HG03103 (cell line): Measurements from ENCODE around the gene NTRK1.

Experiments
- ATAC-seq: cut with Tn5 transposase; IDR thresholded peaks from one replicate; pipeline ENCODE4 v1.9.1; 2021; ENCODE audit warnings: low read depth; ENCODE audit not compliant: unreplicated experiment

Gene NTRK1

GRCh38 chr1:156860628-156861423 lies at the start of gene NTRK1:
Gene NTRK1 (plus strand): TSS chr1:156860865. CDS start chr1:156860935, 70 bp downstream.
- ATAC-seq = no peak

DNA sequence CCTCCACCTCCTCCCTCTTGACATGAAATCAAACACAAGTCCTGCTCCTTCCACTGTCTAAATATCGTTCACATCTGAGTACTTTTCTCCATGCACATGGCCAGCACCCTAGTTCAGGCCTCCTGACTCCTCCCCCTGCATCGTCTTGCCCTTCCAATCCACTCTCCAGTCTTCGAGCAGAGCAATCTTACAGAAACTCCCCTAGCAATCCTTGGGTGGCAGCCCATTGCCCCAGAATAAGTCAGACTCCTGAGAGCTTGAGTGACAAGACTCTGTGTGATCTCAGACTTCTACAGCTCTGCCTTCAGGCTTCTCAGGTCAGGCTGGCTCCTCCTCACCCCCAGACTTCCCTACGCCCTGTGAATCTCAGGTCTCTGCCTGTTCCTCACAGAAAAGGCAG lies 49.5 kb upstream of the NTRK1 start:
- no peak for ATAC-seq

DNA sequence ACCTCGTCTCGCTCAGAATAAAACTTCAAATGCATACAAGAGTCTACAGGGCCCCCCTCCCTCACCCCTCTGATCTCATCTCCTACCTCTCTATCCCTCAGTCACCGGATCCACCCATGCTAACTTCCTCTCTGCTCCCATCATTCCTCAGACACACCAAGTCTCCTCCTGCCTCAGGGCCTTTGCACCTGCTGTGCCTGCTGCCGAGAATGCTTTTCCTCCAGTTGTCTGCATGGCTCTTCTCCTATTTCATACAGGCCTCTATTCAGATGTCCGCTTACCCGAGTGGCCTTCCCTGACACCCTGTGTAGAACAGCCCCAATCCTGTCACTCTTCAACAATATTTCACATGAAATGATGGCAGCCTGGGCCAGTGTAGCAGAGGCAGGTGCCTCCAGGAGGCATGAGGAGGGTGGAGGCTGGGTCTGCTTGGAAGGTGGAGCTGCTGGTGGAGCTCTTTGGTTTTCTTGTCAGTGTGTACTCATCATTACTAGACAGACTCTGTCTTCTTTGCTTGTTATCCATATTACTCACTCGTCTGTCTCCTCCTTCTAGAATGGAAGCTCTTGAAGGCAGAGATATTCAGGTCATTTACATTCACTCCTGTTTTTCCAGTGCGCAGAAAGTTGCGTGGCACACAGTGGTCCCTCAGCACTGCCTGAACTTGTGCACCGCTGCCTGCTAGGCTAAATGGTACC lies 48.2 kb upstream of the NTRK1 start:
- ATAC-seq = no peak

DNA sequence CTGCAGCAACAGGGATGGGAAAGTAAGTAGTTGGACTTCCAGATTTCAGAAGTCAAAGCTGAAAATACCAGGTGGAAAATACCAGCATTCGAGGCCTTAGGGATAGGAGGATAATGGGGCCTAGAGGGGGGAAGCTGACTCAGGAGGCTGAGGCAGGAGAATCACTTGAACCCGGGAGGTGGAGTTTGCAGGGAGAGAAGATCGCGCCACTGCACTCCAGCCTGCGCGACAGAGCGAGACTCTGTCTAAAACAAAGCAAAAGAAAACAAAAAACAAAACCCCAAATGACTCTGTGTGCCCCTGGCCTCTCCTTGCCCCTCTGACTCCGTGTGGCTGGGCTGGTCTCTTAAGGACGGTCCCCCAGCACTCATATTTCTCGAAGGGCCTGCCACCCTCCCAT lies 47.4 kb upstream of the NTRK1 start:
- no peak for ATAC-seq

- ATAC-seq = no peak
These were observed 46.7 kb upstream of the NTRK1 start for GRCh38 chr1:156813750-156814570.

- no peak for ATAC-seq
These were observed 45.9 kb upstream of the NTRK1 start for GRCh38 chr1:156814571-156815260.

DNA sequence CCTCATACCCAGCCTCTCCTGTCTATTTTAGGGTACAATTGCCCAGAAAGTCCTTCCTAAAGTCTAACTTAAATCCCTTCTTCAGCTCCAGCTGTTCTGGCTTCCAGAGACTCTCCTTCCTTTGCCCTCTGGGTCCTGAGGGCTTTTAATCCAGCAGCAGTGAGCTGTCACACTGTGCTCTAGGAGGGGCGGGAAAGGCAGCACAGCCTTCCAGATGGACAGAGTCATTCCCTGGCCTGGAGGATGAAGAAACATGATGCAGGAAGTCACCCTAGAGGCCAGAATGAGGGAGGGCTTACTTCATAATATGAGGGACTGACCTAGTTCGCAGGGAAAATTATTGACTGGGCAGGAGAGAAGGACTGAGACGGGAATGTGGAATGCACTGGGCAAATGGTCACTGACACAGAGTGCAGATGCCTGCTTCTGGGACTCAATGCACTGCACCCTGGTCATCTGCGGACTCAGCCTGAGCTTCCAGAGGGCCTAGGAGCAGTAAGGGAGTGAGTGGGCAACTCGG lies 45.3 kb upstream of the NTRK1 start:
- no peak for ATAC-seq

DNA sequence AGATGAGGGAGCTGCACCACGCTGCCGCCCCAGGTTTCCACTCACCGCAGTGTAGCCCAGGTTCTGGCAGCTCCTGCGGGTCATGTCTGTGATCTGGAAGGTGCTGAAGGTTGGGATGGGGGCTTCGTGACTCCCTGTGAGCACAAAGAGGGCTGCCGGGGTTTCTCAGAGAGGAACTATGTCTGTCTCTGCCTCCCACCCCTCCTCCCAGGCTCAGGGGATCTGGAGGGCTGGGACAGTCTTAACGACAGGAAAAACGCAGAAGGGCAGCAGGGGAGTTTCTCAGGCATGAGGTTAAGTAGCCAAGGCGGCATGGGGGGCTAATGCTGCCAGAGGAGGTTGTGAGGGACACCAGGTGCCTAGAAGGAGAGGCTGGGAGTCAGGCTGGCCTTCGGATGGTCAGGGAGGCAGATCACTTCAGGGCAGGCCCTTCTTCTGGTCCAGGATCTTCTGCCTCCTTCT lies 44.7 kb upstream of the NTRK1 start:
- ATAC-seq = no peak

GRCh38 chr1:156816561-156817328 lies 43.9 kb upstream of the NTRK1 start, which contains the start of gene SH2D2A:
Gene SH2D2A (minus strand): TSS chr1:156816848. CDS start chr1:156816708, 140 bp downstream.
- ATAC-seq = no peak

DNA sequence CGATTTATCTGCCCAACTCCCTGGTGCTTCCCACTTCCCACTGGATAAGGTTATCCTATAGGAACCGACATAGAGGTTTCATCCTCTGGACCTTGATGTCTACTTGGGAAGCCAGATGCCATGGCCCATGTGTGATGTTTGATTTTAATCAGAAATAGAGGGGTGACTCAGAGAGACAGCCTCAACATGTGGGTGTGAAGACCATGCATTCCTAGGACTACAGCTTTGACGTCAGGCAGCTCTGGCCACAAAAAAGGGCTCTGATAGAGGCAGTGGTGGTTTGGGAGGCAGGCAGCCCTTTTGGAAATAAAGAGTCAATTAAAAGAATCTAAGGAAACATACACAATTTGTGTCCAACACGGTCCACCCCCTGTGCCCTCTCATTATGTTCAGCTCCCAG lies 38.9 kb upstream of the NTRK1 start:
- no peak for ATAC-seq

GRCh38 chr1:156822680-156823079 lies 38.0 kb upstream of the NTRK1 start:
- ATAC-seq = no peak

DNA sequence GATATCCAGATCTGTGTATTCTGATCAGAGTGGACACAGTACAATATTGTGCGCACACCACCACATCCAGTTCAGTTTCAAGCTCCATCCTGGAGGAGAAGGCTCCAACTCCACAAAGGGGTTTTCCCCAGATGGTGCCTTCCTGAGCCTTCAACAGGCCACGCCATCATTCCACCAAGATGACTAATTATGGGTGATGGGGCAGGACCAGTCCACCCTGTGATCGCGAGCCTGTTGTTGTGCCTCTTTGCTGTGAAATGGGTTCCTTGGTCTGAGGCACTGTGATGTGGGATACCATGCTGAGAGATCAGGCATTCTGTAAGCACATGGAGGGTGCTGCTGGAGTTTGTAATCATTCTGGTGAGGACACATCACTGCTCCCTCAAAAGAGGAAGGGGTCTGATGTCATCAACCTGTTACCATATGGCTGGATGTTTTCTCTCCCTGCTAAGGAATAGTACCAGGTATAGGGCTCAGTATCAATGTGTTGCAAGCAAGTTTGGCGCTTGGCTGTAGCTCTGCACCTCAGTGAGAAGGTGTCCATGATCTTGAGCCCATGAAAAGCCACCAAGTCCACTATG lies 37.4 kb upstream of the NTRK1 start:
- ATAC-seq = no peak

DNA sequence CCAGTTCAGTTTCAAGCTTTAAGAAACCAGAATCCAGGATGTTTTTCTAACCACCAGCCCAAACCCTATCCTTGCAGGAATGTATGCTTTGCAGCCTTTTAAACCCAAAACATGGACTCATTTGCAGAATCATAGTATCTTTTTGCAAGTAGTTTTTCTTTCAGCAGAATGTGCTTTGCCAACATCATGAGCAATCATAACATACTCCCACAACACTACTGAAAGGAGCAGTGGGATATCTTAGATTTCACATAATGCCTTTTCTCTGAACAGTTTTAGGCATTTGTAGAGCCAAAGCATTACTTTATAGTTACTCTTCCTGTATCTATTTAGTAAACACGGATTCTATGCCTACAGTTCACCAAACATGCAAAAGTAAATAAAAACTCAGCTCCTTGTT lies 34.0 kb upstream of the NTRK1 start:
- ATAC-seq = no peak

- no peak for ATAC-seq
These were observed 32.1 kb upstream of the NTRK1 start for GRCh38 chr1:156828400-156829124.

- no peak for ATAC-seq
These were observed 28.2 kb upstream of the NTRK1 start for GRCh38 chr1:156832434-156832833.

- ATAC-seq = no peak
These were observed 27.1 kb upstream of the NTRK1 start for GRCh38 chr1:156833603-156834002.

DNA sequence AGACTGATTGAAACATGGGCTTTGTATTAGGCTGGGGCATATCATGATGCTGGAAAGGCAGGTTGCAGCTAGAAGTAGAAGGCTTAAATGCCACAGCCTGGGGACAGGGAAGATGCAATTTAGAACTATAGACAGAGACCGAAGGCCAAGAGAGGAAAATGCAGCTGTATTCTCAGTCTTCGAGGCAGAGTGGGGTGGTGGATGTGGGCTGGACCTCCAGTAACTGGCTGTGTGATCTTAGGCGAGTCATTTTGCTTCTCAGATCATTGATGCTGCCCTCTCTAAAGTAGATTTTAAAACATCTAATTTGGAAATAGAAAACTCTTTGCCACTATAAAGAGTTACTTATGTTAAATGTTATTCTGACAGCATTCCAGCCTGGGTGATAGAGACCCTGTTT lies 26.3 kb upstream of the NTRK1 start:
- no peak for ATAC-seq

DNA sequence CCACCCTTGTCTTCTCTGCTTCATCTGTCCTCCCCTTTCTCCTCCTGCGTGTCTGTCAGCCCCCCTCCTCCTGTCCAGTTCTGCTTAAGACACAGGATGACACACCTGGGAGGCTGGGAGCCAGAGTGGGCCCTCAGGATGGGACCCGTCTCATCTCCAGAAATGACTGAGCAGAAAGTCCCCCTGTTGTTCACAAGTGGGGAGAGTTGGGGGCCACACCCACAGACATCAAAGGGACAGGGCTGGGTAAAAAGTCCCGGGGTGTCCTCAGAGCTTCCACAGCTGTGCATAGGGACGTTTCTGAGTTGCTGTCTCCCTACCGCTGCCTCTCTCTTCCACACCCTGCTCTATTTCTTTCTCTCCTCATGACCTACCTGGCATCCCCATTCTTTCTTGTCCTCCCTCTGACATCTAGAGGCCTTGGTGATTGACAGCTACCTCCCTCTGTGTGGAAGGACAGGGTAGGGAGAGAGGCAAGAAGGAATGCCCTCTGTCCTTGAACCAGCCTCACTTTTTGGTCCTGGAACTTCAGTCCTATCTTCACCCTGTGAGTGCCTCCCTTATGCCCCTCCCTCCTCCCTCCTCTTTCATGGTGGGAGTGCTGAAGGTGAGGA lies 24.5 kb upstream of the NTRK1 start:
- no peak for ATAC-seq
